GM23248 (cell line): Measurements from ENCODE around the gene ACOT7.
"Not testable (repeated sequence)": the region's sequence is repeated elsewhere in the genome, so short reads cannot be mapped to it uniquely, and the experiment has no call there.

Experiments
- EZH2 ChIP-seq: fragments of 200-600 bp; sonication (generic); IDR thresholded peaks from 2 replicates; pipeline ENCODE4 v1.6.1; 2018; ENCODE audit warnings: antibody characterized with exemption, mild to moderate bottlenecking; ENCODE audit not compliant: insufficient read depth, poor library complexity, severe bottlenecking
- EZH2phosphoT487 ChIP-seq: fragments of 200-600 bp; sonication (generic); IDR thresholded peaks from 2 replicates; pipeline ENCODE4 v1.6.1; 2018; ENCODE audit warnings: antibody characterized with exemption, moderate library complexity, mild to moderate bottlenecking, low read depth; ENCODE audit not compliant: insufficient read depth

DNA sequence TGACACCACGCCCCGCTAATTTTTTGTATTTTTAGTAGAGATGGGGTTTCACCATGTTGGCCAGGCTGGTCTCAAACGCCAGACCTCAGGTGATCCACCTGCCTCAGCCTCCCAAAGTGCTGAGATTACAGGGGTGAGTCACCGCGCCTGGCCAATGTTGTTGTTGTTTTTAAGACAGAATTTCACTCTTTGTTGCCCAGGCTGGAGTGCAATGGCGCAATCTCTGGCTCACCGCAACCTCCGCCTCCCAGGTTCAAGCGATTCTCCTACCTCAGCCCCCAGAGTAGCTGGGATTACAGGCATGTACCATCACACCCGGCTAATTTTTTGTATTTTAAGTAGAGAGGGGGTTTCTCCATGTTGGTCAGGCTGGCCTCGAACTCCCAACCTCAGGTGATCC lies 173.9 kb downstream of the ACOT7 start:
- not testable (repeated sequence) for TF ChIP-seq EZH2phosphoT487, EZH2
